CD4-positive, alpha-beta T cell treated with Interleukin-17A for 4 hours (primary cell): ENCODE measurements around the gene SLC25A26.

ENCODE experiments used
- DNase-seq: peaks from one replicate; pipeline ENCODE4 v3.0.0-alpha.2; 2020; ENCODE audit warnings: mixed read lengths

The SLC25A26 gene

DNA sequence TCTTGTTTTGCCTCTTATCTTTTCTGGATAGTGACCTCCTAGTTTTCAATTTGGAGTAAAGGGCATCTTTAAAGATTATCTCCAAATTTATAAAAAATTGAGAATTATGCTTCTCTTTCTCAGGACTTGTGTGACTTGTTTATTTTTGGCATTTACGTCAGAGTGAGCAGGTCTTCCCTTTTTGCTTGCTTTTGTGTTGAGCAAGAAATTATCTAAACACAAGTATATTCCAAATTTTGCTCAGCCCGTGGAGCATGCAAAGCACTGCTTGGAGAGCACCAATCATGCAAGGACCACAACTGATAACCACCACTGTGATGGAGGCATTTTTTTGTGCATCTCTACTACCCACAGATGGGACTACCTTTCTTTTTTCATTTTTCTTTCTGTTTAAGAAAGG is 7.1 kb downstream of the SLC25A26 start:
- DNase-seq: no peak

DNA sequence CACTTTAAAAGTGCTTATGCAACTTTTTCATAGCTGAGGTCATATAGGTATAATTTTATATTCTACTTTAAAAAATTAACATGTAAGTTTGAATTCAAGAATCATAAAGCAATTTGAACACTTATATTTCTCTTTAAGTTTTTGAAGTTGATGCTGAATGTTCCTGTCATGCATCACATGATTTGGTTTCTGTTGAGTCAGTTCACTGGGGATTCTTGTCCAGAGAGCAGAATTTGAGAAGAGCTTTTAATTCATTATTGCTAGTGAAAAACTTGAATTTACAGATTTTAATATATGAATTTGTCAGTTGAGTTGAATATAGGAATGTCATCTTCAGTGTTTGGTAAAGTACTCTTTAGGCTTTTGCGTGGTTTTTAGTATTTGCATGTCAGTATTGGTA is 7.9 kb downstream of the SLC25A26 start:
- no peak for DNase-seq

DNA sequence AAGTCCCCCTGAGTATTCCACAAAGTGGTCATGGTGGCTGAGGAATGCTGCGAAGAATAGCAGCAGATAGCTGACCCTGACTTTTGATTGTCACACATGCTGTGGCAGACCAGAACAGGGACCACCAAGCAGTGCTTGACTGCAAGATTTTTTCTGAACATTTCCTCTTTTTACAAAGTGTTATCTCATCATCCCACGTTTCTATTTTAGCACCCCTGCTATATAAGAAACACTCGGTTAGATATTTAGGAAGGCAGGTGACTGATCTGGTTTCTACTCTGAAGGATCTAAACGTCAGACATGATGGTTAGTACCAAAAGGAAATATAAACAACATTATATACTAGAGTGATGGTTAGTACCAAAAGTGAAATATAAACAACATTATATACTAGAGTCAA is 9.1 kb downstream of the SLC25A26 start:
- no peak for DNase-seq

DNA sequence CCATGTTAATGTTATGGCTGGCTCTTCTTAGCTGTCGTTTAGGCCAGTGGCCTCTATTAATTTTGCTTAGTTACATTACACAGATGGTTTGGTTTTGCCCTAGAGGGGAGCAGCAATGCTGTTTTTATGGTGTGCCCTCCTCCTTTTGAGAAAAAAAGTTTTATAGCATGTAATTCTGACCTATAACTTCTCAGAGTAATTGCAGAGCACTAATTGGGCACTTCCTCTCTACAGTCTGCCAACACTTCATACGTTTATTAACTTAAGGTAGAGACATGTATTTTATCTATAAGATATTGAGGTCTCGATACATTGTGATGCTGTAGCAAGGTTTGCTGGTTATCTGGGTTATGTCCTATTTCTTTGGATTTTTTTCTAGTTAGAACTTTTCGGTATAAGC is 12.2 kb downstream of the SLC25A26 start:
- no peak for DNase-seq

DNA sequence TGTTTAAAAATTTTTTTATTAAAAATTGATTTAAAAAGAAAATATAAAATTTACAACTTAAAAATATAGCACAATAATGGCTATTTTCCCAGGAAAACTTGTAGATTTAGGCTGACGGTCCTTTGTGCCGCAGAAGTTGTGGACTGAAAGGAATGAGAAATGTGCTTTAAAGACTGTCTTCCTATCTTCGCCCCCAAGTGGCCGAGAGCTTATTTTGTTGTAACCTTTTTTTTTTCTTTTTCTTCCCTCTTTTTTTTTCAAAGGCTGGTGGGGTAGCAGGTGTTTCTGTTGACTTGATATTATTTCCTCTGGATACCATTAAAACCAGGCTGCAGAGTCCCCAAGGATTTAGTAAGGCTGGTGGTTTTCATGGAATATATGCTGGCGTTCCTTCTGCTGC is 15.5 kb downstream of the SLC25A26 start:
- DNase-seq: no peak

DNA sequence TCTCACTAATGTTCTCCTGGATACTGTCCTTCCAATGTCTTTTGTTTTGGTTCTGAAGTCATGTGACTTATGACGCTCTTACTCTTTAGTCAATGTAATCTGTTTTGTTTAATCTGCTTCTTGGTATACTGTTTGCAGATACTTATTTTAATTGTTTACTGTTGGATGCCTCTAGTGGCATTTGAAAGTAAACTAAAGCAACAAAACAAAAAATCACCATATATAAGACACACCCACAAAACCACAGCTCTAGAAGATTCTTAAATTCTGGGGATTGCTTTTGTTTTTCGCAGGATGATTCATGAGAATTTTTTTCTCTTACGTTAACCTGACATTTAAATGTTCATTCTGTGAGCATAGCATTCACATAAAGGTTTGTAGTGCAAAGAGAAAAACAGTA is 16.8 kb downstream of the SLC25A26 start:
- no peak for DNase-seq

DNA sequence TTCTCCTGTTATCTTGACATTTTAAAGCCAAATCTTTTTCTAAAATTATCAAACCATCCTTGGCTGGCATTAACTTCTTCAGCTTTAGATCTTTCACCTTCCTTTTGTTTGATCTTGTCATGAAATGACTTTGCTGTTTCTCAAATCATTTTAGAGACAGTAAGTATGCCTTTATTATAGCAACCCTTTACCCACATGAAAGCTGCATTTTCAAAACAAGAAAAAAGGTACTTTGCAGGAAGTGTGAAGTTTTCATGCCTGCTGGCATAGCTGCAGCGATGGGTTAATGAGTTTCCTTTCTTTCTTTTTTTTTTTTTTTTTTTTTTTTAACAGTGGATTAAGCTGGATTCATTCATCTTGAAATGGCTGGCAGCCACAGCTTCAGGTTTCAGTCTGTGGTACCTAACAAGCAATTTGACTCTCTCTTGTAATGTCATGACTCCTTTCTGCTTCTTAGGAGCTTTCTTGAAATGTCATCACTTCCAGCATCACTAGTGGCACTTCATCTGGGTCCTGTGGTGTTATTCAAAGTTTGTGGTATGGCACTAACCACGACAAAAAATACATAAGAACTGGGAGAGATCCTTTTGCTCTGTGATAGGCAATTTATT is 18.8 kb downstream of the SLC25A26 start:
- no peak for DNase-seq

DNA sequence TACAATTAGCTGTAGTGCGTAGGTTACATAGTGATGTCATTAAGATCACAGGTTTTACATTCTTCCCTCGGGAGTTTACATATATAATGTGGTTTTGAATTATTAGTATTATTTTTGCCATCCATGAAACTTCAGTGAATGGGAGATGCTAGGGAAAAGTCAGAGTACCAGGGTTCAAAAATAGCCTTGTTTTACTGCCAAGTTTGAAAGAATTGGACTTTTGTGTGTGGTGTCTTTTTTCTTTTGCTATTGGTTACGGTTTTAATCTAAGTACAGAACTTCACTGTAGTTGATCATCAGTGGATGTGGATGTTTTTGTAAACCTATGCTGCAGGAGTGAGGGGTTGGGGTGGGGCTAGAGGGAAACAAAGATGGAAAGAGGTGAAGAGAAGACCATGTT is 20.7 kb downstream of the SLC25A26 start:
- no peak for DNase-seq

DNA sequence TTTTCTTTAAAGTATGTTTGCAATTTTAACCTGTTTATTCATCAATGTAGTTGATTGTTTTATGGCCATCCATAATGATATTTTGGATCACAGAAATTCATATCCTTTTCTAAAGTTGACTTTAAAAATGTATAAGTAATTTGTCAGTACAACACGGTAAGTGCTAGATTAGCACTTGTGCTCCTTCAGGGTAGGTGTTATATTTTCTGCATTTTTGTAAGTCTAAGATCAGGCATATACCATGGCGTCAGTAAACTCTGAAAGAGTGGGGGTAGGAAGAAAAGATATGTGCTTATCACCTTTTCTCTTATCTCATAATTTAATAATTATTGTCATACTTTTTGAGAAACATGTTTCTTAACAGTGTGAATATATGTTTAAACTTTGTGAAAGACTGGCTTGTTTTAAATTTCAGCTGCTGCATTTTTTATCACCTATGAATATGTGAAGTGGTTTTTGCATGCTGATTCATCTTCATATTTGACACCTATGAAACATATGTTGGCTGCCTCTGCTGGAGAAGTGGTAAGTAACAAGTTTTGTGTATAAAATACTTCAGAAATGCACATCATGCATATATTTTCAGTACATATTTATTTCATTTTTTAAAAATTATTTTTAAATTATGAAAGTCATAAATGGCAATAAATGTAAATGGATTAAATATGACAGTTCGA is 22.1 kb downstream of the SLC25A26 start:
- DNase-seq: no peak

DNA sequence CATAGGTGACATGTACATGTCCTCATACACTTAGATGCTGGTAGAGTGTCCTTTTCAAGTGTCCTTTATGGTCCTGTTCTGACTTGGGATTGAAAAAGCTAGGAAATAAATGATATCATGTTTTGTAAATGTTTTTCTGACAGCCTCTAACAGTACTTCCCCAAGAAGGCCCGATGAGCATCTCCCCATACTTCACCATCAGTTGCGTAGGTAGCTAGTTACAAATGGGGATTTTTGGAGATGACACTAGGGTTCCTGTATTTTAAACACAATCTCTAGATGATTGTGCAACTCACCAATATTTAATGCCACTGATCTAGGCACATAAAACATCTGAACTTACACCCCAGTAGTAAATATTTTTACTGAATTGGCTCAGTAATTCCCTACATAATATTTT is 27.8 kb downstream of the SLC25A26 start:
- DNase-seq: no peak

DNA sequence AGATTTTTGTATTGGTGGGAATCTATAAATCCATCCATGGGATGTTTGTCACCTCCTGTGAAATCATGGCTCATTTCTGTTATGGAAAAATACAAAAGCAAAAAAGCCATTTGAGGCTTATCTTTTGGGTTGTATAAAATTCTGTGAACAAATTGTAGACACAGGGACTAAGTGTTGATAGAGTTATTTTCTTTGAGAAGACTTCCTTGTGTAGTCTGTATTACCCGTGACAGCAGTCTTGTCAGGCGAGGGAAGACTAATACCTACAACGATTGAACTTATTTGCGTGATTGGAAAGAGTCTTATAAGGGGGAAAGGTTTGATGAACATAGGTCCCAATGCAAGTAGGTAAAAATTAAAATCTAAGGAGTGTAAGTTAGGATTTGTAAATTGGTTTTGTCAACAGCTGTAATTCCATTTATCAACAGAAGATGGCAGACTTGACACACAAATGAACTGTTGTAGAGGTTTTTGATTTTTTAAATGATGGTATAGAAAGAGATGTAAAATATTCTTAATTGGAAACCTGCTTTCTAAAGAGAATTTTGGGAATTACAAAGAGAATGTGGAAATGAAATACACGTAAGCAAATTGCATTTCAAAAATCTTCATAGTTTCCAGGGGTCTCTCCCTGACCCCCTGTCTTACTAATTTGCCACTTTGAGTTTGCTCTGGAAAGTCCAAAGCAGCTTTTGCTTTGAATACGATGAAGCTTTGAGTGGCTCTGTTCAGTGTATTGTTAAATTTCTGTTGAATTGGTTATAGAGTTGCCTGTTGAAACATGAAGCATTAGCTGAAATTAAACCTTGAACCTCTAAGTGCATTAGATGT is 33.2 kb downstream of the SLC25A26 start:
- DNase-seq: no peak

DNA sequence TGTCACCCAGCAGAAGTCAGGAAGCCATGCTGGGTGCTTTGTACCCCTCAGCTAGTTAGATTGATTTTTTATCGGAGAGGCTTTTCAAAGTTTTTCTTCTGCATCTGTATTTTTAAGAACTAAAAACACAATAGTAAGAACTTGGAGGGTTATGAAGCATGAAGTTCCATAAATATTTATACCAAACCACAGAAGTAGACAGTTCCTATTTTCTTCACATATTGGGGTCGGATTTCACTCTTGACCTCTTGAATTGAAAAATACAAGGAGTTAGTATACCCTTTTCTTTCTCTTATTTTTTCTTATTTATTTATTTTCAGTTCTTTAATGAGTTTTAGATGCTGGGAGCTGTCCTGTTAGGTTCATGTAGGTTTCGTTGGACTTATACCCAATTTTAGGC is 35.1 kb downstream of the SLC25A26 start:
- no peak for DNase-seq

DNA sequence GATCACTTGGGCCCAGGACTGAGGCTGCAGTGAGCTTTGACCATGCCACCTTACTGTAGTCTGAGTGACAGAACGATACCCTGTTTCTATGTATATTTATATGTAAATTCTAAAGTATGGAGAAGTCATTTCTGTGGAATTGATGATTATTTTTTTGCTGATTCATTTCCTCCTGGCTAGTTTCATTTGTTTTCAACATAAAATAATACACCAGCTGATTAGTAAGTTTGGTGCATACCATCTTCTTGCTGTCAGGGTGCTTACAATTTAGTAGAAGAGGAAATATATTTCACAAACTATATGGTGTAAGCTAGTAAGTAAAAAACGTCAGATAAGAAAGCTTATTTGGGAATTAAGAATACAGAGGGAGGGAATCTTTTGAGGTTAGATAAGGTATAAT is 36.0 kb downstream of the SLC25A26 start:
- DNase-seq: no peak

DNA sequence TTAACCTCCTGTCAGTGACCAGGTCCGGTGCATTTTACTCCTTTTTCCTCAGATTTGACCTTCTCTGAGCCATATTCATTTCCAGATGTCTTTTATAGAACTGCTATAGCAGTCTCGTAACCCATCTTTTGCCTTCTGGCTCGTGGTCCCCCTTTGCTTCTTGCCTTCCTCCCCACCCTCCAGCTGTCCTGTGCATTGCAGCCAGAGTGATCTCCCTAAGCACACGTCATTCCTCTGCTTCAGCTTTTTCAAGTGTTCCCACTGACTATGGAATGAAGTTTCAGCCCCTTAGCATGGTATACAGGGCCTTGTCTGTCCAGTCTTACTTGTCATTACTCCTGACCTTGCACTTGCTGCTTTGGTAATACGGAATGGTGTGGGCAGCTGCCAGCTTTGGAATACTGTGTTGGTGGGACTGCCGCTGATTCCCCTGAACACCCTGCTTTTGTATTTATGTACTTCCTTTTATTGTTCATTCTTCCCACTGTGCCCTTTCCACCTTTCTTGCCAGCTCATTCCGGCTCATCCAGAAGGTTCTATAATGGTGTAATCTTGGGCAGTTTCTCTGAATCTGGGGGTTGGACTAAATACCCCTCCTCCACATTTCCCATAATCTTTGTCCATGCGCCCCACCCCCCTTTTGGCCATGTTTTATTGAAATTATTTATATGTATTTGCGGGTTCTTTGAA is 38.9 kb downstream of the SLC25A26 start:
- no peak for DNase-seq

DNA sequence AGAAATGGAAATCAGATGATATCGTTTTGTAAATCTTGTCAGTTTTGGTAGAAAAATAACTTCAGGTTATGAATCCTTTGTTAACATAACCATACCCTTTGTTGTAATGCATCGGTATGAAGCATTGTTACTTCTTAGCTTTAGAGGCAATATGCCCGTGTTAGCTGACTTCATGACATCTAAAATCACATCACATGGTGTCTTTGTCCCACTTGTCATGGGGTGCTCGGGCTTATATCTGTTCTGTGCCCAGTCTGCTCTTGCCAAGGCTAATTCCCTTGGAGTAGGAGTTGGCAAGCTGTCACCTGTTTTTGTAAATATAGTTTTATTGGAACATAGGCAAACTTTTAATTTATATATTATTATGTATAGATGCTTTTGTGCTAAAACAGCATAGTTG is 39.6 kb downstream of the SLC25A26 start:
- no peak for DNase-seq

DNA sequence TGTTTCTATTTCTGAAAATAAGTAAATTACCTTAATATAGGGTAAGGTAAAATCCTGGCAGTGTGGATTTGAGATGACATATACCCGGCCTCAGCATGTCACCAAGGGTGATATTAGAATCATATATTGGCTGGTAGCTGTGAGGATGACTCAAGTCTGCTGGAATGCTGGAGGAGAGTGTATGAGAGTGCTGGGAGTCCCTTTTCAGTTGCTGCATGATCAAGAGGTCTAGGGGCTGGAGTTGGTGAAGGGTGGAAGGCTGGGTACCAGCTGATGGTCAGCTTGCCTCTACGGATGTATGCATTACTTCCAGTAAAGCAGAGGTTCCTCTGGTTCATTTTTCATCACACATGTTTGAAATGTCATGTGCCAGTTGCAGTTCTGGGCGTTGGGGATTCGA is 40.6 kb downstream of the SLC25A26 start:
- no peak for DNase-seq

DNA sequence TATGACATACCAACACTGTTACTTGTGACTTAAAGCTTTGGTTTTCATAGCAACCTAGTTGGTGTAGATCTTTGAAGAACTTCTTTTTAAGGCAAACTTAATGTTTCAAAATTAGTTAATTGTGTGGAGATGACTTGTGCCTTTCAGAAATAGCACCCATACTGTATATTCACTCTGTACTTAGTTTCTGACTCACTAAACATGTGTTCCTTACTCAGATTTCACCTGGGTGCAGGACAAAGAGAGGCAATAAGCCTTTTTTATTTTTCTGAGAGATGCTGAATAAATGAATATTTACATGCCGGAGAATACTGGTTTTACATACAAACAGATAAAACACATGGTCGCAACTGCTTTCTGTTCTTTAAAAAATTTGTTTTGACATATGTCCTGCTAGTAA is 44.8 kb downstream of the SLC25A26 start:
- DNase-seq: no peak

DNA sequence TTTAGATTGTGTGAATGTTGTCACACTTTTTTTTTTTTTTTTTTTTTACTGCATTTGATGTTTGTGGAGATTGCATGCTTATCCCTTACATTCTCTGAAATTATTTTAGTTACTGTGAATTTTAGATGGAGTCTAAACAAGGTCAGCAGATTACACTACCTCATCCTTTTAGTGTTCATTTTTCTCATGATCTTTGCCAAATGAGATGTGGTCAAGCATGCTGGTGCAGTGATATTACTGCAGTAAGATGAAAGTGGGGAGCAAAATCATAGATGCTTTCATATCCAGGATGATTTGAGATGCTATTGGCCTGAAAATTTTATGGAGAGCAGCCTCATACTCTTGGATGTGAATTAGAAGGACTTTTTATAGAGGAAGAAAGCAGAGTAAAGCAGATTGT is 45.8 kb downstream of the SLC25A26 start:
- no peak for DNase-seq

DNA sequence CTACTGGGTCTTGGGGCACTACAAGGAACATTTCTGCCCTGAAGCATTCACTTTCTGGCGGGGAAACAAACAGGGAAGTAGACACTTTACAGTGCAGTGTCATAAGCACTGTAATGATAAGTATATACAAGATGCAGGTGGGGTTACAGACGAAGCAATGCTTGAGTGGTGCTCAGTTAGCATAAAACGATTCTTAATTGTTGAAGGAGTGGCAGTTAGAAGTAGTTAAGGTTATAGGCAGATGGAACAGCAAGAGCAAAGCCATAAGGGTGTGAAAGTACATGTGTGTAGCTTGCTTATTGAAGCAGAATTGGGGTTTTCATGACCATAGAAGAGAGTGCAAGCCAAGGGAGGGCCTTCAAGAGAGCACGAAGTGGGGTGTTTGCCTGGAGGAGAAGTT is 46.2 kb downstream of the SLC25A26 start:
- no peak for DNase-seq

DNA sequence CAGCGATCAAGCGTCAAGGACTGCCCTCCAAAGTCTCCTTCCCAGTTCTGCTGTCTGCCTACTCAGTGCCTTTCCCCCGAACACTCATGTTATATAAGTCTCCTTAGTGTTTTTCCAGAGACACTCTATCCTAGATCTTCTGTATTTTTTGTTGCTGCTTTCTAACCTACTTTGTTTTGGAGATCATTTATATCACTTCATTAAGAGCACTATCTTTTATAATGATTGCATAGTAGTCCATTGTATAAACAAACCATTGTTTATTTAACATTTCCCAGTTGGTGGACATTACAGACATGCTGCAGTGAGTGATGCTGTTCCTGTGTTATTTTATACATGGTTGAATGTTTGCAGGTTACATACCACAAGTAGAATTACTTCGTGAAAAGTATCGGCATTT is 47.1 kb downstream of the SLC25A26 start:
- DNase-seq: no peak

DNA sequence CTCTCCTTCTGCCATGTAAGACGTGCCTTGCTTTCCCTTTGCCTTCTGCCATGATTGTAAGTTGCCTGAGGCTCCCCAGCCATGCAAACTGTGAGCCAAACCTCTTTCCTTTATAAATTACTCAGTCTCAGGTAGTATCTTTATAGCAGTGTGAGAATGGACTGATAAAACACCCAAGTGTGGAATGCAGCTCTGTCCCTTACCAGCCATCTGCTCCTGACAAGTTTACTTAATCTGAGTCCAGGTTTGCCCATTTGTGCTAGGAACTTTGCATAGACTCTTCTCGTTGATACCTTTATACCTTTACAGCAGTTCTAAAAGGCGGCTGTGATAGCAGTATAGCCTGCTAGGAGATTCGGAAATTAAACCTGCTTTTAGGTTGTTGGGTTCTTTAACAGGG is 48.1 kb downstream of the SLC25A26 start:
- no peak for DNase-seq

DNA sequence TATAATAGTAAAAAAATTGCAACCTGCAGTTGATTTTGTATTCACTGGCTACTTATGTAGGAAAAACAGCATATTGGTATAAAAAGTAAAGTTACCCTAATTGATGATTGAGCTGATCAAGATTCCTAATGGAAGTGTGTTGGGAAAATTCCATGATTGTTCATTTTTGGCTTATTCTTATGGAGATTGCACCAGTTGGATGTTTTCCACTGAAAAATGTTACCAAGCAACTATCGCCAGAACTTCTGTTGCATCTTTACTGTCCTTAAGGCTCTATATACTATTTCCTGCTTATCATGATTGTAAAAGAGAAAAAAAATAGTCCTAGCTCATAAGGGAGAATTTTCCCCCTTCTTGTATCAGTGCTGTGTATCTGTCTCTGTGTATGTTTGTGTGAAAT is 48.6 kb downstream of the SLC25A26 start:
- DNase-seq: no peak

DNA sequence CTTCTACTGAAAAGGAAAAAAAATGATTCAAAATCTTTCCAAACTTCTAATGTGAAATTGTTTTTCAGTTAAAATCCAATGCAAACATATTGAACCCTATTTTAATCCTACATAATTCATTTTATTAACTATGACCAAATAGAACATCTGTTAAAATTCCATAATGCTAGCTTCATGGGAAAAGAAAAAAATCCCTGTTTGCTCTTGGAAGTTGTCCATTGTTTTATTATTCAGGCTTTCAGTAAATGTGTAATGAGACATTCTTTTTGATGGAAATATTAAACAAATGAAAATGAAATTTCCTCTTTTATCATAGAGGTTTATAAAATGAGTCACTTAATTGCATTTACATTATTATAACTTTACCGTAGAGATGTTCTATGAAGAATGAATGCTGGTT is 49.5 kb downstream of the SLC25A26 start:
- no peak for DNase-seq

DNA sequence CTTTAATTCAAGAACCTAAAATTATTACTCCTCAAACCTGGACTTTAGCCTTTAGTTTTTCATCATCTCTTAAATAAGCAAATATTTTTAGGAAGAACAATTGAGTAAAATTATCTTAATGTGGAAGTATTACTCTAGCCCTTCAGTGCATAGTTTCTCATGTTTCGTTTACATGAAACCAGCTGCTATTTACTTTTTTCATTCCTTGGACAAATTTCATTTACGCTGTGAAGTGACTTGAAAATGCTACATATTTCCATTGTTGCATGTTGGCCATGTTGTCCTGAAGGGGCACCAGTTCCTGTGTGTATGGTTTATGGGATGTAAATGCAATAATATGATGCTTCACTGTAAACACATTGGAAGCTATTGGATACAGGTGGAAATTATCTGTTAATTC is 49.9 kb downstream of the SLC25A26 start:
- no peak for DNase-seq
